Fibroblast of pulmonary artery (primary cell): ENCODE measurements around the gene TTC16.

Experiments used
- DNase-seq: peaks from one replicate; pipeline ENCODE4 v3.0.0-alpha.2; 2010; ENCODE audit warnings: low read depth
- H3K4me3 ChIP-seq: replicated peaks from 2 replicates; pipeline ENCODE4 v1.5.1; 2011; ENCODE audit warnings: low read depth, mild to moderate bottlenecking, control low read depth, low read length, moderate library complexity
- TF ChIP-seq, protein P1 (sequence below): IDR thresholded peaks from 2 replicates; pipeline ENCODE4 v1.5.1; 2011; ENCODE audit warnings: mild to moderate bottlenecking, control low read depth, low read length, inconsistent platforms; ENCODE audit errors: missing control alignments

The TTC16 gene, protein sequence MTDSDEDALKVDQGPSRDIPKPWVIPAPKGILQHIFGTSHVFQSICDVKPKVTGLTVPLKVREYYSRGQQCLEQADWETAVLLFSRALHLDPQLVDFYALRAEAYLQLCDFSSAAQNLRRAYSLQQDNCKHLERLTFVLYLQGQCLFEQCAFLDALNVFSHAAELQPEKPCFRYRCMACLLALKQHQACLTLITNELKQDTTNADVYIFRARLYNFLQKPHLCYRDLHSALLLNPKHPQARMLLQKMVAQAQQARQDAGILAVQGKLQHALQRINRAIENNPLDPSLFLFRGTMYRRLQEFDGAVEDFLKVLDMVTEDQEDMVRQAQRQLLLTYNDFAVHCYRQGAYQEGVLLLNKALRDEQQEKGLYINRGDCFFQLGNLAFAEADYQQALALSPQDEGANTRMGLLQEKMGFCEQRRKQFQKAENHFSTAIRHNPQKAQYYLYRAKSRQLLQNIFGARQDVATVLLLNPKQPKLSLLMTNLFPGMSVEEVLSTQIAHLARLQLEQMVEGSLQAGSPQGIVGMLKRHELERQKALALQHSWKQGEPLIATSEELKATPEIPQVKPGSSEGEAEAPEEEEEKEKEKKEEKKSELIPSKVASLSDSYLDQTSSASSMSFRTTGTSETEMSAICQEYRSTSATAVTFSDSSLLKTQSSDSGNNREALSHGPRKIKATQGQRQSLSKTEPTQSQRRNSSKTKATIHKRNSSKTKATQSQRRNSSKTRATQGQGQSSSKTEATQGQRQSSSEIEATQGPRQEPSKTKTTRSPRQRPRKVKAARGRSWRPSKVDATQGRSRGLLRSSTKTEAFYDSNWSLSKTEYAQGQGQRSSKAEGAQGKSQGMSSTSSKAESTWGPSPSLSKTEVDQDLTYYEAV

DNA sequence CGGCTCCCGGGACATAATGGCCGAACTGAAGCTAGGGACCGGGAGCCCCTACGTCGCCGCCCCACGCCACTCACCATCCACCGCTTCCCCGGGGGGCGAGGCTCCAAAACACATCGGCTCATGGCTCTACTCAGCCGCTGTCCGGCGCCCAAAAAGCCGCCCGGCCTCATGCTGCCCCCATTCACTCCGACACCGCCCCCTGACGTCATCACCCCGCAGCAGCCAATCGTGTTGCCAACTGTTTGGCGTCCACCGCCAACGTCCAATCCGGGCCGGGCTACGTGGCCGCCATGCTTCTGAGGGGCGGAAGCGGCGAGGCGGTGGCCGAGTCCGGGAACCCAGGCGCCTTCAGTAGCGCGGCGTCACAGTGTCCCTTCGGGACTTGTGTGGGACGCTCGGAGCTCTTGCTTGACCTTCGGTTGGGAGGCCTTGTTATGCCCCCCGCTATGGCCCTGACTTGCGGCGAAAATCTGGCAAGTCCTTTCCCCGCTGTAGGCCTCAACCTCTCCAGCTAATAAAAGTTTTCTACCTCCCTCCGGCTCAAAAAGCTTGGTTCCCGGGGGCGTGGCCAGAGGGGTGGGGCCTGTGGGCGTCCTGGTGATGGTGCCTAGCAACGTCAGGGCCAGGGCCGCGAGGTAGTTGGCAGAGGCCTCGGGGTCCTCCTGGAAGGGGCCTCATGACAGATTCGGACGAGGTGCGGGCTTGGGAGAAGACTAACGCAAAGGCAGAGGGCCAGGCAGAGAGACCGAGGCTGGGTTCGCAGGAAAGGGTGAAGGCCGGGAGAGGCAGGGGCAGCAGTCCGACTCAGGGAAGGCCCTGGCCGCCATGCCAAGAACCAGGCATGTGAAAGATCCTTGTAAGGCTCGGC lies at the start of gene TTC16, which contains the start of gene PTRH1:
Gene TTC16 (plus strand): TSS at position 610 of the 868 bp plus-strand sequence. CDS start 67 bp downstream, at position 677.
Gene PTRH1 (minus strand): TSS at position 194 of the 868 bp plus-strand sequence. CDS start 24 bp downstream, at position 170.
- TF ChIP-seq, protein P1, sequence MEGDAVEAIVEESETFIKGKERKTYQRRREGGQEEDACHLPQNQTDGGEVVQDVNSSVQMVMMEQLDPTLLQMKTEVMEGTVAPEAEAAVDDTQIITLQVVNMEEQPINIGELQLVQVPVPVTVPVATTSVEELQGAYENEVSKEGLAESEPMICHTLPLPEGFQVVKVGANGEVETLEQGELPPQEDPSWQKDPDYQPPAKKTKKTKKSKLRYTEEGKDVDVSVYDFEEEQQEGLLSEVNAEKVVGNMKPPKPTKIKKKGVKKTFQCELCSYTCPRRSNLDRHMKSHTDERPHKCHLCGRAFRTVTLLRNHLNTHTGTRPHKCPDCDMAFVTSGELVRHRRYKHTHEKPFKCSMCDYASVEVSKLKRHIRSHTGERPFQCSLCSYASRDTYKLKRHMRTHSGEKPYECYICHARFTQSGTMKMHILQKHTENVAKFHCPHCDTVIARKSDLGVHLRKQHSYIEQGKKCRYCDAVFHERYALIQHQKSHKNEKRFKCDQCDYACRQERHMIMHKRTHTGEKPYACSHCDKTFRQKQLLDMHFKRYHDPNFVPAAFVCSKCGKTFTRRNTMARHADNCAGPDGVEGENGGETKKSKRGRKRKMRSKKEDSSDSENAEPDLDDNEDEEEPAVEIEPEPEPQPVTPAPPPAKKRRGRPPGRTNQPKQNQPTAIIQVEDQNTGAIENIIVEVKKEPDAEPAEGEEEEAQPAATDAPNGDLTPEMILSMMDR = no peak
- H3K4me3 ChIP-seq = peak within 1 kb of the TSS; percentile 85
- peak; percentile 95 for DNase-seq

DNA sequence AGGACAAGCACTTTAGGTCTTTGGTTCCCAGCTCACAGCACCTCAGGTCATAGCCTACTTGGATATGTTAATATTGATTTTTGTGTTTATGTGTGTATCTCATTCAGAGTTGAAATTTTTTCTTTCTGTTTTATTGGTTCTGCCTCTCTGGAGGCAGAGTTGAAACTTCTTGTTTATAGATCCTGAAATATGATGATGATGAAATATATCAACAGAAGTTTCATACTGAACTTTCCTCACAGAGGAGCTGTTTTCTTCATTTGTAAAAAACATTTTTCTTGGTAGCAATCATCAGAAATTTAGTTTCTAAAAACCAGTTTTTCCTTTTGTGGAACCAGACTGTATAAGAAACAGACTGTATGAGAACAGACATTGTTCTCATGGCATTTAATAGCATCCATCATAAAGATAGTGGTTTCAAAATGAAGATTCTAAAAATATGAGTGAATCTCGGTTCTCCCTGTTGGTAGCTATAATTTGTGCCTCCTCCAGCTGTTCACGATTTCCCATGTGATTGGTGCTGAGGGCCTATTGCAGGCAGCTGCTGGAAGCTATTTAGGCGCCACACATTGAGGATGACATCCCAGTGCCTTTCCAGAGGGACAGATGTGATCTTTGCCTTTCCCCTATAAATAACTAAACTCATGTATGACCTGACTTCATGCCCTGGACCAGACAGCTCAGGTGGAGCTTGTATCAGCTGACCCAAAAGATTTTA lies 48.6 kb upstream of the TTC16 start:
- no peak overlapping the region for H3K4me3 ChIP-seq
- no peak for DNase-seq
- TF ChIP-seq, protein P1 = no peak

DNA sequence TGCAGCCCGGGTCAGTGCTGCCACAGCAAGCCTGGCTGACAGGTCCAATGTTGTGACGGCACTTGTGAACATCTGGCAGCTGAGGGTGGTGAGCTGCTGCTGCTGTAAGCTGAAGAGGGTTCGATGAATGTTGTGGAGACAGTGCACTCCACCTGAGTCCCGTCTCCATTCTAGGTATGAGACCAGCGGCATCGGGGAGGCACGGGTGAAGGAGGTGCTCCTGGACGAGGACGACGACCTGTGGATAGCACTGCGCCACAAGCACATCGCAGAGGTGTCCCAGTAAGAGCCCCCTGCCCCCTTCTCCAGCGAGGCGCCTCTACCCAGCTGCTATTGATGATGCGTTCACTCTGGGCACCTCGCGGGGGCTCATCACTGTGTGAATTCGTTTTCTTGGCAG lies 48.0 kb upstream of the TTC16 start:
- TF ChIP-seq, protein P1 = no peak
- no peak overlapping the region for H3K4me3 ChIP-seq
- no peak for DNase-seq

DNA sequence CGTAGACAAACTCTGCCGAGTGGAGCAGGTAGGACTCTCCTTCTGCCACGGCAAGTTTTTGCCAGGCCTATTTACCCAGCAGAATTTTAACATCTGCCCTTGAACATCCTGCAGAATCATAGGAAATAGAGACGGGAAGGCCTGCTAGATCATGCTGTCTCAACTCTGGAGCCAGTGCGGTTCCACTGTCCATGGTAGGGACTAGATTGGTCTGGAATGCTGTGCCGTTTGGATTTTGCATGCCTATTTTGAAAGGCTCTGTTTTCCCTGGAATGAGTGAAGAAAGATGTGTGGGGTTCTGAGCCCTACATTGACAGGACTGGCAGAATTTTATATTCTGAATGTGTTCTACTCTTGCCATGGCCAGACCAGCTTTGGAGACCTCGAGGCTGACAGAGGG lies 42.6 kb upstream of the TTC16 start:
- H3K4me3 ChIP-seq = no peak overlapping the region
- TF ChIP-seq, protein P1 = no peak
- no peak for DNase-seq

DNA sequence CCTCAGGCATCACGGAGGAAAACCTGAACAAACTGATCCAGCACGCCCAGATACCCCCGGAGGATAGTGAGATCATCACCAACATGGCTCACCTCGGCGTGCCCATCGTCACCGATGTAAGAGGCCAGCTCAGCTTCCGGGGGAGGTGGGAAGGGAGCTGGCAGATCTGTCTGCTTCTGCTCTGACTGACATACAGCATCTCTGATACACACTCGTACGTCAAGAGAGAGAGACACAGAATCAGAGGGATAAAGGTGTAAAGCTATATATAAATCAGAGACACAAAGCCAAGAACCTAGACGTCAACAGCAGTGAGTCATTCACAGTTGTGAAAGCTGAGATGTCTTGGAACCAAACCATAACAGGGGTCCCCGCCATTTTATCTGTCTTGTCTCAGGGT lies 39.2 kb upstream of the TTC16 start:
- no peak overlapping the region for H3K4me3 ChIP-seq
- DNase-seq = peak; percentile 36
- TF ChIP-seq, protein P1 = no peak

DNA sequence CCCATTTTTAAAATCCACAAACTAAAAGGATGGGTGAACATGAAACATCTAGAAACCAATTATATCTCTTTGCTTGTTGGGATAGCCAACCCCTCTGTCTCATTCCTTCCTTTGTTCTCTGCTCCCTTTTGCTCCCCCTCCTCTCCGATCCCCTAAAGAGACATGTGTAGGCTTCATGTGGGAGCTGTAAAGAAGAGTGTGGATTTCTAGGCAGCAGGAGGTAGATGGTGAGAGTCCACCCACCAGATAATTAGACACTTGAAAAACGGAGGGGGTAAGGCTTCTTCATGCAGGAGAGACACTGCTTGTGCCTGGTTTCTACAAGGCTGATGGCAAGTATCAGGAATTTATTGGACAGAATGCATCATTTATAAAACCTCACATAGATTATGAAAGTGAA lies 36.4 kb upstream of the TTC16 start:
- H3K4me3 ChIP-seq = no peak overlapping the region
- DNase-seq = no peak
- TF ChIP-seq, protein P1 = no peak
